Measurements from ENCODE around the gene COQ8B.
"Not testable (repeated sequence)": the region's sequence is repeated elsewhere in the genome, so short reads cannot be mapped to it uniquely, and the experiment has no call there.

COQ8B gene

GRCh38 chr19:40663695-40664692 lies 52.7 kb downstream of the COQ8B start:
- no peak for DNase-seq (ENCODE audit: low read depth, low spot score)
- H3K36me3 ChIP-seq (ENCODE audit: insufficient read depth, insufficient read length, low read length), result peaks cover 22% of the 10 kb centered on the region
- H3K9ac ChIP-seq (ENCODE audit: insufficient read length, low read depth), result peak overlapping the region; percentile 68
- TF ChIP-seq ZNF274 (IDR thresholded peaks at IDR 0.05; ENCODE audit: low read depth, low read length) (no peak), SUZ12 (IDR thresholded peaks at IDR 0.05; ENCODE audit: extremely low read depth, insufficient read depth, insufficient read length) (no peak), YY1 (IDR thresholded peaks at IDR 0.05; ENCODE audit: insufficient read depth, insufficient read length) (no peak)
- peak overlapping the region; percentile 42 for H3K4me3 ChIP-seq (ENCODE audit: insufficient read length, low read depth)
- no peaks in the 10 kb centered on the region for H3K9me3 ChIP-seq (ENCODE audit: insufficient read depth, low read length)
- H3K4me1 ChIP-seq (ENCODE audit: insufficient read depth, insufficient read length), result peaks cover 4% of the 10 kb centered on the region
- no peaks in the 10 kb centered on the region for H3K27me3 ChIP-seq (ENCODE audit: insufficient read depth, insufficient read length)

GRCh38 chr19:40662925-40663694 lies 53.6 kb downstream of the COQ8B start:
- Histone ChIP-seq H3K9ac (ENCODE audit: insufficient read length, low read depth) (peak overlapping the region; percentile 76), H3K36me3 (ENCODE audit: insufficient read depth, insufficient read length, low read length) (peaks cover 13% of the 10 kb centered on the region), H3K4me1 (ENCODE audit: insufficient read depth, insufficient read length) (peaks cover 4% of the 10 kb centered on the region), H3K9me3 (ENCODE audit: insufficient read depth, low read length) (no peaks in the 10 kb centered on the region), H3K4me3 (ENCODE audit: insufficient read length, low read depth) (peak overlapping the region; percentile 42), H3K27me3 (ENCODE audit: insufficient read depth, insufficient read length) (no peaks in the 10 kb centered on the region)
- no peak for TF ChIP-seq SUZ12 (IDR thresholded peaks at IDR 0.05; ENCODE audit: extremely low read depth, insufficient read depth, insufficient read length)
- no peak for TF ChIP-seq YY1 (IDR thresholded peaks at IDR 0.05; ENCODE audit: insufficient read depth, insufficient read length)
- no peak for TF ChIP-seq ZNF274 (IDR thresholded peaks at IDR 0.05; ENCODE audit: low read depth, low read length)
- peak; percentile 69 for DNase-seq (ENCODE audit: low read depth, low spot score)

- TF ChIP-seq ZNF274 (IDR thresholded peaks at IDR 0.05; ENCODE audit: low read depth, low read length) (no peak), SUZ12 (IDR thresholded peaks at IDR 0.05; ENCODE audit: extremely low read depth, insufficient read depth, insufficient read length) (no peak), YY1 (IDR thresholded peaks at IDR 0.05; ENCODE audit: insufficient read depth, insufficient read length) (no peak)
- Histone ChIP-seq H3K36me3 (ENCODE audit: insufficient read depth, insufficient read length, low read length) (no peaks in the 10 kb centered on the region), H3K4me1 (ENCODE audit: insufficient read depth, insufficient read length) (peaks cover 4% of the 10 kb centered on the region), H3K9ac (ENCODE audit: insufficient read length, low read depth) (no peak overlapping the region), H3K4me3 (ENCODE audit: insufficient read length, low read depth) (no peak overlapping the region), H3K27me3 (ENCODE audit: insufficient read depth, insufficient read length) (no peaks in the 10 kb centered on the region), H3K9me3 (ENCODE audit: insufficient read depth, low read length) (no peaks in the 10 kb centered on the region)
- DNase-seq (ENCODE audit: low read depth, low spot score), result no peak
Measured at GRCh38 chr19:40661616-40662015, 55.1 kb downstream of the COQ8B start.

- DNase-seq (ENCODE audit: low read depth, low spot score), result no peak
- Histone ChIP-seq H3K4me3 (ENCODE audit: insufficient read length, low read depth) (no peak overlapping the region), H3K9me3 (ENCODE audit: insufficient read depth, low read length) (no peaks in the 10 kb centered on the region), H3K9ac (ENCODE audit: insufficient read length, low read depth) (no peak overlapping the region), H3K4me1 (ENCODE audit: insufficient read depth, insufficient read length) (peaks cover 4% of the 10 kb centered on the region), H3K36me3 (ENCODE audit: insufficient read depth, insufficient read length, low read length) (no peaks in the 10 kb centered on the region), H3K27me3 (ENCODE audit: insufficient read depth, insufficient read length) (no peaks in the 10 kb centered on the region)
- no peak for TF ChIP-seq ZNF274 (IDR thresholded peaks at IDR 0.05; ENCODE audit: low read depth, low read length)
Measured at GRCh38 chr19:40659566-40659965, 57.1 kb downstream of the COQ8B start.

- no peak overlapping the region for H3K9ac ChIP-seq (ENCODE audit: insufficient read length, low read depth)
- no peak for DNase-seq (ENCODE audit: low read depth, low spot score)
- no peaks in the 10 kb centered on the region for H3K9me3 ChIP-seq (ENCODE audit: insufficient read depth, low read length)
- H3K4me3 ChIP-seq (ENCODE audit: insufficient read length, low read depth), result no peak overlapping the region
- H3K36me3 ChIP-seq (ENCODE audit: insufficient read depth, insufficient read length, low read length), result no peaks in the 10 kb centered on the region
- H3K4me1 ChIP-seq (ENCODE audit: insufficient read depth, insufficient read length), result peaks cover 4% of the 10 kb centered on the region
- TF ChIP-seq SUZ12 (IDR thresholded peaks at IDR 0.05; ENCODE audit: extremely low read depth, insufficient read depth, insufficient read length) (no peak), YY1 (IDR thresholded peaks at IDR 0.05; ENCODE audit: insufficient read depth, insufficient read length) (no peak), ZNF274 (IDR thresholded peaks at IDR 0.05; ENCODE audit: low read depth, low read length) (no peak)
- no peaks in the 10 kb centered on the region for H3K27me3 ChIP-seq (ENCODE audit: insufficient read depth, insufficient read length)
Measured at GRCh38 chr19:40659116-40659515, 57.6 kb downstream of the COQ8B start.

GRCh38 chr19:40658031-40658430 lies 58.7 kb downstream of the COQ8B start:
- Histone ChIP-seq H3K27me3 (ENCODE audit: insufficient read depth, insufficient read length) (no peaks in the 10 kb centered on the region), H3K9me3 (ENCODE audit: insufficient read depth, low read length) (no peaks in the 10 kb centered on the region), H3K36me3 (ENCODE audit: insufficient read depth, insufficient read length, low read length) (no peaks in the 10 kb centered on the region), H3K4me1 (ENCODE audit: insufficient read depth, insufficient read length) (no peaks in the 10 kb centered on the region), H3K9ac (ENCODE audit: insufficient read length, low read depth) (no peak overlapping the region), H3K4me3 (ENCODE audit: insufficient read length, low read depth) (no peak overlapping the region)
- no peak for DNase-seq (ENCODE audit: low read depth, low spot score)
- TF ChIP-seq ZNF274 (IDR thresholded peaks at IDR 0.05; ENCODE audit: low read depth, low read length) (no peak), SUZ12 (IDR thresholded peaks at IDR 0.05; ENCODE audit: extremely low read depth, insufficient read depth, insufficient read length) (no peak), YY1 (IDR thresholded peaks at IDR 0.05; ENCODE audit: insufficient read depth, insufficient read length) (no peak)

GRCh38 chr19:40655684-40656083 lies 61.0 kb downstream of the COQ8B start:
- H3K9me3 ChIP-seq (ENCODE audit: insufficient read depth, low read length); H3K9ac ChIP-seq (ENCODE audit: insufficient read length, low read depth); H3K27me3 ChIP-seq (ENCODE audit: insufficient read depth, insufficient read length); H3K4me1 ChIP-seq (ENCODE audit: insufficient read depth, insufficient read length); H3K36me3 ChIP-seq (ENCODE audit: insufficient read depth, insufficient read length, low read length); DNase-seq (ENCODE audit: low read depth, low spot score); H3K4me3 ChIP-seq (ENCODE audit: insufficient read length, low read depth): not testable (repeated sequence)

- not testable (repeated sequence) for DNase-seq (ENCODE audit: low read depth, low spot score); H3K27me3 ChIP-seq (ENCODE audit: insufficient read depth, insufficient read length); H3K4me1 ChIP-seq (ENCODE audit: insufficient read depth, insufficient read length); H3K4me3 ChIP-seq (ENCODE audit: insufficient read length, low read depth); H3K9me3 ChIP-seq (ENCODE audit: insufficient read depth, low read length); H3K36me3 ChIP-seq (ENCODE audit: insufficient read depth, insufficient read length, low read length); H3K9ac ChIP-seq (ENCODE audit: insufficient read length, low read depth)
Measured at GRCh38 chr19:40652303-40652702, 64.4 kb downstream of the COQ8B start.

Data from NT2/D1 (cell line).